Measurements from ENCODE around the gene DELE1. TPM values are rescaled to one million over a fixed set of nuclear protein-coding genes. Genes with fewer than 3 reads are reported as not detected.

DELE1 gene
- total RNA-seq, 1 donor from 2014 or later: 40.7 TPM

DNA sequence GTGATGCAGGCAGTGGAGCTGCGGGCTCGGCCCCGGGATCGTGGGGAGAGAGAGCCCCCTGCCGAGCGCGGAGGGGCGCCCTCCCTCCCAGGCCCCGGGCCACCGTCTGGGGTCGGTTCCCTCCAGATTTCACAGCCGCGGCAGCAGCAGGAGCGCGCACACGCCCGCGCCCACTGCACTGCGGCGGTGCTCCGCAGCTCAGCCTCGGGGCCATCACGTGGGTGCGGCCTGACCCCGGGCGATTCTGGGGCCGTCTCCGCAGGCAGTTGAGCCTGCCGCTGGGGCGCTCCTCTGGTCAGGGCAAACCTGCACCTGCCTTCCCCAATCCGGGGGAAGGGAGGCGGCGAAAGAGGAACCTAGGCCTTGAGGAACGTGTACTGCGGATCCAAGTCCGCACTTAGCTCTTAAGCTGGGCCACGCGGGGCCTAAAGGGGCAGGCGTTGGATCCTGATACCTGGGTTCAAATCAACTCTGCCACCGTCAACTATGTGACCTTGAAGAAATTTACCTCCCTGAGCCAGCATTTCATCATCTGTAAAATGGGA is 9.4 kb upstream of the DELE1 start:
- intact Hi-C loops (cut with DNase I): no loop called here
- DNase-seq (ENCODE audit: low spot score in 2 of 2): peak in 1 of 2 donors; percentile 19
- Histone ChIP-seq H3K4me3 (peak overlapping the region; percentile 49 to 61), H3K9me3 (no peaks in the 10 kb centered on the region), H3K36me3 (no peaks in the 10 kb centered on the region), H3K27me3 (no peaks in the 10 kb centered on the region), H3K27ac (no peak overlapping the region), H3K4me1 (peaks cover 5 to 7% of the 10 kb centered on the region in 2 donors)
- TF ChIP-seq, protein P1, sequence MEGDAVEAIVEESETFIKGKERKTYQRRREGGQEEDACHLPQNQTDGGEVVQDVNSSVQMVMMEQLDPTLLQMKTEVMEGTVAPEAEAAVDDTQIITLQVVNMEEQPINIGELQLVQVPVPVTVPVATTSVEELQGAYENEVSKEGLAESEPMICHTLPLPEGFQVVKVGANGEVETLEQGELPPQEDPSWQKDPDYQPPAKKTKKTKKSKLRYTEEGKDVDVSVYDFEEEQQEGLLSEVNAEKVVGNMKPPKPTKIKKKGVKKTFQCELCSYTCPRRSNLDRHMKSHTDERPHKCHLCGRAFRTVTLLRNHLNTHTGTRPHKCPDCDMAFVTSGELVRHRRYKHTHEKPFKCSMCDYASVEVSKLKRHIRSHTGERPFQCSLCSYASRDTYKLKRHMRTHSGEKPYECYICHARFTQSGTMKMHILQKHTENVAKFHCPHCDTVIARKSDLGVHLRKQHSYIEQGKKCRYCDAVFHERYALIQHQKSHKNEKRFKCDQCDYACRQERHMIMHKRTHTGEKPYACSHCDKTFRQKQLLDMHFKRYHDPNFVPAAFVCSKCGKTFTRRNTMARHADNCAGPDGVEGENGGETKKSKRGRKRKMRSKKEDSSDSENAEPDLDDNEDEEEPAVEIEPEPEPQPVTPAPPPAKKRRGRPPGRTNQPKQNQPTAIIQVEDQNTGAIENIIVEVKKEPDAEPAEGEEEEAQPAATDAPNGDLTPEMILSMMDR (IDR thresholded peaks at IDR 0.05): peak in 1 of 3 experiments; percentile 35

DNA sequence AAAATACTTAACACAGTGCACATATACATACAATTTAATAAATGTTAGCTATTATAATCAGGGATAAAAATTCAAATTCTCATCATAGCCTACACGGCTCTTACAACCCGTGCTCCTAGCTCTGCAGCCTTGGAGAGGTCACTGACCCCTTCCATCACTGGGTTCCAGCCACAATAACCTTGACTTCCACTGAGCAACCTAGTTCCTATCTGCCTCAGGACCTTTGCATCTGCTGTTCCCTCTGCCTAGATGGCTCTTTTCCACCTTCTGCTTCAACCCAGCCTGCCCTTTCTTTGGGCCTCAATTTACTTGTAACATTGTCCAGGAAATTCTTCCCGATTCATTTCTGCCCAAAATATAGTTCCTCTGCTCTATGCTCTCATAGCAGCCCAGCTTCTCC is 8.9 kb upstream of the DELE1 start:
- DNase-seq (ENCODE audit: low spot score in 2 of 2): no peak
- intact Hi-C loops (cut with DNase I): no loop called here
- H3K27me3 ChIP-seq: no peaks in the 10 kb centered on the region
- no peak overlapping the region for H3K4me3 ChIP-seq
- H3K36me3 ChIP-seq: no peaks in the 10 kb centered on the region
- H3K9me3 ChIP-seq: no peaks in the 10 kb centered on the region
- H3K27ac ChIP-seq: no peak overlapping the region
- TF ChIP-seq, protein P1 (IDR thresholded peaks at IDR 0.05): no peak
- H3K4me1 ChIP-seq: peaks cover 5 to 7% of the 10 kb centered on the region in 2 donors

DNA sequence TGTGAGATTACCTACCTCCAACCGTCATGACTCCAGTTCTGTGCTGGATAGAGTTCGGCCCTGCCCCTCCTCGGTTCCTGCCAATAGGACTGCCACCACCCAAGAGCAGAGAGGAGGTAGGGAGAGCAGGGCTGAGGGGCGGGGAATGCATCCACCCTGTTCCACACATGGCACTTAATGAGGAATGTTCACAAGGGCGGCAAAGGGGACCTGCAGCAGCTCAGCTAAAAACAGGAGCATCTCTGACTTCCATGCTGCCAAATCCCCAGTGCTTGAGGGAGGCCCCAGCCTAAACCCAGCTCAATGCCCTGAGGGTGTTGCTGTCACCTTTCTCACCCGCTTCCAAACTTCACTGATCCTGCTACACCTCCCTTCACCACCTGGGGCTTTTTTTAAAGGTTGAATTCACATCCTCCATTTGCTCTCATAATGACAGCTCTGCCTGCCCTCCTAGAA is 7.8 kb upstream of the DELE1 start:
- no peaks in the 10 kb centered on the region for H3K9me3 ChIP-seq
- peaks cover 5 to 7% of the 10 kb centered on the region in 2 donors for H3K4me1 ChIP-seq
- H3K27me3 ChIP-seq: no peaks in the 10 kb centered on the region
- intact Hi-C loops (cut with DNase I): no loop called here
- no peak overlapping the region for H3K27ac ChIP-seq
- no peaks in the 10 kb centered on the region for H3K36me3 ChIP-seq
- TF ChIP-seq, protein P1 (IDR thresholded peaks at IDR 0.05): no peak
- DNase-seq (ENCODE audit: low spot score in 2 of 2): no peak
- H3K4me3 ChIP-seq: no peak overlapping the region

DNA sequence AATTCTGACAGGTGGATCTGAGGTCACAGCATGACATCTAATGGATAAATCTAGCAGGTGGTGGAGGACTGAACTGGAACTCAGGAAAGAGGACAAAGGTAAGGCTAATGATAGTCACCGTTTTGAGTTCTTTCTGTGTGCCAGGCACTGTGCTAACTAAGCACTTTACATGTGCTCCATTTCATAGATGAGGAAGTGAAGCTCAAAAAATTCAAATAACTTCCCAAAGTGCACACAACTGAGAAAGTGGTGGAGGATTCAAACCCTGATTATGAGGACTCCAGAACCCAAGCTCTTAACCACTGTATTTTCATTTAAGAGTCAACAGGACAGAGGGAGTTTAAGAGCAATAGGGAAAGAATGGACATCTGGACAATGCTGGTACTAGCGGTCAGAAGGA is 7.1 kb upstream of the DELE1 start:
- H3K27ac ChIP-seq: no peak overlapping the region
- H3K36me3 ChIP-seq: no peaks in the 10 kb centered on the region
- no peaks in the 10 kb centered on the region for H3K27me3 ChIP-seq
- H3K4me1 ChIP-seq: peaks cover 5 to 7% of the 10 kb centered on the region in 2 donors
- TF ChIP-seq, protein P1 (IDR thresholded peaks at IDR 0.05): no peak
- no peaks in the 10 kb centered on the region for H3K9me3 ChIP-seq
- no peak overlapping the region for H3K4me3 ChIP-seq
- intact Hi-C loops (cut with DNase I): no loop called here
- no peak for DNase-seq (ENCODE audit: low spot score in 2 of 2)

DNA sequence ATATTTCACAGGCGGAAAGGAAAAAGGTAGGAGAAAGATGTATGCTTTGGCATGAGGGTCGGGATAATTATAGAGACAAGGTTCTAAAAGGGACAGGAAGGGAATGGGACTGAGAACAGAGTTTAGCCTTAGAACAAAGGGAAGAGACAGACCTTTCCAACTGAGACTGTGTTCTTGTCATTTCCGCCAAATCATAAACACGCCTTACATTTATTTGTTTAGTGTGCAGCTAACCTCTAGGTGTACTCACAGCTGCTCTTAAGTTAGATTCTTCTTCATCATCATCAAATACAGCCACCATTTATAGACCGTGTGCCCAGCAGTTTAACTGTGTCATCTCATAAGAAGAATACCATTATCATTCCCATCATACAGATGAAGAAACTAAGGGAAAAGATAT is 5.9 kb upstream of the DELE1 start:
- no peaks in the 10 kb centered on the region for H3K27me3 ChIP-seq
- no peak overlapping the region for H3K4me3 ChIP-seq
- no peak for DNase-seq (ENCODE audit: low spot score in 2 of 2)
- peaks cover 5 to 8% of the 10 kb centered on the region in 2 donors for H3K4me1 ChIP-seq
- H3K27ac ChIP-seq: no peak overlapping the region
- TF ChIP-seq, protein P1 (IDR thresholded peaks at IDR 0.05): no peak
- intact Hi-C loops (cut with DNase I): no loop called here
- no peaks in the 10 kb centered on the region for H3K9me3 ChIP-seq
- H3K36me3 ChIP-seq: no peaks in the 10 kb centered on the region

Data from ascending aorta (tissue), 2 donors.